NCI-H2081 (cell line): ENCODE results near the gene MED15.

Experiments
- DNase-seq, 2 experiments: peaks; one replicate each; lab custom pipeline; 2025; lab: John Stamatoyannopoulos, UW

Gene MED15

DNA sequence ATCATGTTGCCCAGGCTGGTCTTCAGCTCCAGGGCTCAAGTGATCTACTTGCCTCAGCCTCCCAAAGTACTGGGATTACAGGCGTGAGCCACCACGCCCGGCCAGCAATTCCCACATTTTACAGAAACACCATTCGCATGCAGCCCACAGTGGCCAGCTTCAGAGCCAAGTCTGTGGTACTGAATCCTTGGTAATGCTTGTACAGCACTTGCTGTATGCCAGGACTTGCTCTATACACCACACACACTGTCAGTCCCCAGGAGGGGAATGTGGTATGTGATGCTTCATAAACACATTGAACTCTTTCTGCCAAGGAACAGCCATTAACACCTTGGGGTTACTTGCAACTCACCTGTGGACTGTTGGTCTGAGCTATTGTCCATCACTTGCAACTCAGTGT is 119.4 kb downstream of the MED15 start:
- DNase-seq = no peak

- DNase-seq = no peak
Measured at GRCh38 chr22:20627432-20627831, 120.0 kb downstream of the MED15 start.

- no peak for DNase-seq
Measured at GRCh38 chr22:20628081-20628939, 120.9 kb downstream of the MED15 start.

DNA sequence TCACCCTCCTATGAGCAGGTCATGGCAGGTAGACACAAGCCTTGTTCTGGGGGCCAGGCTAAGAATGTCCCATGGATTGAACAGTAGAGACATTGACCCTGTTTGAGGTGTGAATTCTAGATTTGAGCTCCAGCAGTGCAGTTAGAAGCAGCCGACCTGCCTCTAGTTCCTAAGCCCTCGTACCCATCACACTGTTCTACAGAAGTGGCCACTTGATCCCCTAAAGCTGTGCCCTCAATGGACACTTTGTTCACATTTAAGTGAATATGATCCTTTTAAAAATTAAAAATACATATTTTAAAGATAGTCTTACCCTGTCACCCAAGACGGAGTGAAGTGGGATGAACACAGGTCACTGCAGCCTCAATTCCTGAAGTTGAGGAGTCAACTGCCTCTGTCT is 122.0 kb downstream of the MED15 start:
- no peak for DNase-seq

GRCh38 chr22:20630873-20631617 is 123.6 kb downstream of the MED15 start:
- no peak for DNase-seq

GRCh38 chr22:20632082-20632481 is 124.7 kb downstream of the MED15 start:
- DNase-seq = no peak

- no peak for DNase-seq
Measured at GRCh38 chr22:20632518-20632917, 125.1 kb downstream of the MED15 start.

DNA sequence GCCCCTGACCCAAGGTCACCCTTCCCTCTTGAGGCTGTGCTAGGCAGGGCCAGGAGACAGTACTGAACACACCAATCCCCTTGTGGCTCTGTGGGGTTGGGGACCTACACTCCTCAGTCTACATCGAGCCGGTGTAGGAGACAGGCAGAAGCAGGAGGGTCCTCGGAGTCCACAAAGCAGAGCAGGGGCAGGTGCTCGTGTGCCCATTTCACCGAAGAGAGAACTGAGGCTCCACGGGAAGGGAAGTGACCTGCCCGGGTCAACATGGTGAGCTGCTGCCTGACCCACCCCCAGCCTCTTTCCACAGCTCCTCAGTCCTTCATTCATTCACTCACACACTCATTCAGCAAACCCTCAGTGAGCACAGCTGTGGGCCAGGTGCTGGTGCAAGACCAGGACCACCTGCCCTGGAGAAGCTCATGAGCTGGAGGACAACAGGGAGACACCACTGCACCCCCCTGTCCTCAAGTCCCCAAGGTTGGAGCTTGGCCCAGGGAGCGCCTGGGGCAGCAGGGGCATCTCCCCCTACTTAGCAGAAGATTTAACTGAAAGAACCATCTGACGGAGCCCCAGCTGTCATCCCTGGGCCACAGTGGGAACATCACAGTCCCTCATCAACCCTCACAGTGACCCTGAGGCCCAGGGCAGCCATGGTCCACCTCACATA is 127.3 kb downstream of the MED15 start:
- DNase-seq = no peak

DNA sequence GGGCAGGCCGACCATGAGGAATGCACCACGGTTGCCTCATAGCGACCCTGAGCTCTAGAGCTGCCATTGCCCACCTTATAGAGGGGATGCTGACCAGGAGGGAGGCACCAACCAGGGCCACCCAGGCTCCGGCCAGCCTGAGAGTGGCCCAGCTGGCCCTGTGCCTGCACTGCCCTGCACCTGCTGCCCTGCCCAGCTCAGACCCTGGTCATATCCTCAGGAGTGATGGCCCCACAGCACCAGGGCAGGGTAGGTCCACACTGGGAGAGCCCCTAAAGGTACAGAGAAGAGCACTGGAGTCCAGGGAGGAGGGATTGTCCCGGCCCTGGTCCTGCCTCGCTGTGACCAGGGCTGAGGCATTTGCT is 127.8 kb downstream of the MED15 start:
- DNase-seq = no peak

GRCh38 chr22:20636075-20636812 is 128.8 kb downstream of the MED15 start:
- DNase-seq = no peak

DNA sequence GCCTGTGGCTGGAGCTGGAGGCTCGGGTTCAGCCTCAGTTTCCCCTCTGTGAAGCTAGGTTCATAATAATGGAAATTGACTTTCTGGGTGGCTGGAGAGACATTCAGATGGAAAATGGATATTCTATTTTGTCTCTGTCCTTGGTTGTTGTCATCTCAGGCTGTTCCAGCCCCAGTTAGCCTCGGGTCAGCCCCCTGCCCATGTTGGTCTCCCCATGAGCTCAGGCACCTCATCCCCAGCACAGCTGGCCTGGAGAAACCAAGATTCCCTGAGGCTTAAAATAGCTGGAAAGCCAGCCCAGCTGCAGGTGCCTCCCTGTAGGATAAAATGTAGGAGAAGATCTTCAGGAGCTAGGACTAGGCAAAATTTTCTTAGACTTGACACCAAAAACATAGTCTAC is 129.5 kb downstream of the MED15 start:
- no peak for DNase-seq
